Limb (tissue), 2 donors: ENCODE results near the gene COBL.

Source experiments
- DNase-seq, 2 donors: peaks; one replicate each; pipeline ENCODE4 v3.0.0-alpha.2; 2016; ENCODE audit errors: extremely low spot score in 2 of 2

Gene COBL

GRCh38 chr7:51306761-51307160 is 9.8 kb downstream of the COBL start:
- DNase-seq = no peak

DNA sequence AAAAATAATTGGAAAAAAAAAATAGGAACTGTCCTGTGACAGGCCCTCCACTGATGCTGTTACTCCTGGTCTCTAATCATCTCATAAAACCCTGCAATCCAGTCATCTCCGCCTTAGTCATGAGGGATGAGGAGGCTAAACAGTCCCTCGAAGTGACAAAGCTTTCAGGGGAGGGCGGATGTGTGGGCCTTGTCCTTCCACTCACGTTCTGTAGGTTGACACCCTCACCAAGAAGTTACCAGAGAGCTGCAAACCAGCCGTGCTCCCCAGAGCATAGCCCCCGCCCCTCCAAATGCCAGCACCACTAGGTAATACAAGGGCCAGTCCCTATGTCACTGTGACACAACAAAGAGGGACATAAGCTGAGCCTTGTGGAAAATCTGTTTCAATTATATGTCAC is 11.9 kb downstream of the COBL start:
- DNase-seq = no peak

DNA sequence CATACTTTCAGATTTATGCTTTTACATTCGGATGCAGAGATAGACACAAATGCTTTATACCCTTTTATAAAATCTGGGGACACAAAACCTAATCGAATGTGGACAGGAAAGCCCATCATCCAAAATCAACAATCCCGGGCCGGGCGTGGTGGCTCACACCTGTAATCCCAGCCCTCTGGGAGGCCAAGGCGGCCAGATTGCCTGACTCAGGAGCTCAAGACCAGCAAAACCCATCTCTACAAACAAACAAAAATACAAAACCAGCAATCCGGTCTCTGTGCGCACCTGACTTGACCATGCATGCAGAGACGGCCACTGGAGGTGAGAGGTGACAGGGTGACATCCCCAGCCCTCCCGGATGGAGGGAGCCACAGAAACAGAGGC is 13.5 kb downstream of the COBL start:
- DNase-seq = no peak

GRCh38 chr7:51301806-51302205 is 14.8 kb downstream of the COBL start:
- DNase-seq = no peak

- DNase-seq = no peak
Measured at GRCh38 chr7:51300762-51301674, 15.6 kb downstream of the COBL start.

DNA sequence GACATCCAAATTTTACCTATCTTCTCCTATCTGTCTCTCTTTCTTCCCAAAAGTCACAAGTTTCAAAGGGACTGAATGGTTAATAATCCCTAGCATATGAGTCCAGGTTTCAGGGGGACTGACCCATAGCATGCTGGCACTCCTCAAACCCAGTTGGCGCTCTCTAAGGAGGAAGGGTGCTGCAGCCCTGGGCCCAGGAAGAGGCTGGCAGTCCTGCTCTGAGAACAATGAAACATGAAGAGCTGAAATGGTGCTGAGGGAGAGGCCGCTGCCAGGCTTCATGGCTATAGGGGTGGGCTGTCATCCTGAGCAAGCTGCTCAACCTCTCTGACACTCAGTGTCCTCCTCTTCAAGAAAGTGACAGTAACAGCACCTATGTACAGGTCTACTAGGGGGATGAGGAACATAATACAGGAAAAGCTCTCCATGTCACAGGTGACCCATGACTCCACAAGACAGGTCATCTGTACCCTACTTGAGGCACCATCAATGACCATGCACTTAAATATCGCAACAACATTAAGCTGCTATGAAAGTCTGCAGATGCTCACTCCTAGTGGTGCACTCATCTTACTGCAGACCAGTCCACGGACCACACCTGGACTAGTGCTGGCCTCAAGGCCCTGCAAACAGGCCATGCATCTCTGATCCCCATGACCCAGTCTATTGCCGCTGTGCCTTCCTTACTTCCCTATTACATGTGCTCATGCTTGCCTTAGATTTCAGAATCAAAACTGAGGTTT is 17.0 kb downstream of the COBL start:
- DNase-seq = no peak

DNA sequence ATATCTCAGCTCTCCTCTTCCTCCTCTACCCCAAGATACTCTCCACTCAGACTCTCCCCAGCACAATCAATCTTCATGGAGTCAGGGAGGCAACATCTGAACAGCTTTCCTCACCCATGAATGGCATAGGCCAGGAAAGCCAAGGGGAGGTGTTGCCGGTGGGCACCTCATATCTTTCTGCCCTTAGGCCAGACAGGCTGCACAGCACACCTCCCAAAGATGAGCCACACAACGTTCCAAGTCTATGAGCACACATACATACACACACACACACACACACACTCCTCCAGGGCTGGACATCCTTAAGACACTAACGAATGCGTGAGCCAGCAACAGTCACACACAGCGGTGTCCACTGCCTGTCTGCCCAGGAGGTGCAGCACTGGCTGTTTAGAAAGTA is 17.7 kb downstream of the COBL start:
- no peak for DNase-seq

GRCh38 chr7:51297986-51298385 is 18.6 kb downstream of the COBL start:
- DNase-seq = no peak

GRCh38 chr7:51295440-51296245 is 21.0 kb downstream of the COBL start:
- DNase-seq = no peak

GRCh38 chr7:51292596-51292995 is 24.0 kb downstream of the COBL start:
- no peak for DNase-seq

GRCh38 chr7:51290702-51291540 is 25.7 kb downstream of the COBL start:
- no peak for DNase-seq

DNA sequence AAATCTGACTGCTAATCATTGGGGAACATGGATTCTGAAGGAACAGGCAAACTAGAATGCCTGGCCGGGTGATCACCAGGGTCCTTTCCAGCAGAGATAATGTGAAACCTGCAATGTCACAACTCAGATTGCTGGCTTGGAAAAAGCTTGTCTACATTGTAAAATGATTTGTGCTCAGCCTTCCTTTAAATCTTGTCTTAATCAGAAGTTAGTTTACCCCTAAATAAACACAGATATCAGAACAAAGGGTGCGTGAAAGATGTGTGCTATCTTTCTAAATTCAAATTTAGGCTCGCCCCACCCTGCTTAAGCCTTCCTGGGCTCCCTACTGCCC is 26.3 kb downstream of the COBL start:
- no peak for DNase-seq

DNA sequence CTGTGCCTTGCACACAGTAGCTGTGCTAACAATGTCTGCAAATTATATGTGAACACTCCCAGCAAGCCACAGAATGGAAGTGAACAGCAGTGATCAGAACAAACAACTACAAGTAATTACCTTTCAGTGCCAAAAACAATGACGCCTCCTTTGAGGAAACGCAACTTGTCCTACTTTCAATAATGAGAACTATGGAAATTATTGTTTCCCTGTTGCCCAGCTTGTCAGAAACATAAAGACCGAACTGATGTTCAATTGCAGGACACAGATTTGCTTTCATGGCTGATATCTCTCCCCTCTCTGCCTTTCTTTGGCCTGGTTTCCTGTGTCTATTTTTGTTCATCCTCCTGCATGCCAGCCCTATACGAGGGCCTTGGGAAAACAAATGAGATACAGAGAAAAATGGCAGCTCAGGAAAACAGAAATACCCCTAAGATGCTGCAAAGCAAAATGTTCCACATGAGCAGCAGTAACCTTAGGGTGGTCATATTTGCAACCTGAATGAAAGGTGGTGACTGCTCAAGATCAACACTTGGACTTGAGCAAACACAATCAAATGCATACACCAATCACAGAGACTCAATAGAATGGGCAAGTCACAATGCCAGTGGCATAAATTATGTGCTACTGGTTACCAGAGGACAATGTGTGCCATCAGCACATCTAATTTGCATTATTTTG is 26.8 kb downstream of the COBL start:
- no peak for DNase-seq

DNA sequence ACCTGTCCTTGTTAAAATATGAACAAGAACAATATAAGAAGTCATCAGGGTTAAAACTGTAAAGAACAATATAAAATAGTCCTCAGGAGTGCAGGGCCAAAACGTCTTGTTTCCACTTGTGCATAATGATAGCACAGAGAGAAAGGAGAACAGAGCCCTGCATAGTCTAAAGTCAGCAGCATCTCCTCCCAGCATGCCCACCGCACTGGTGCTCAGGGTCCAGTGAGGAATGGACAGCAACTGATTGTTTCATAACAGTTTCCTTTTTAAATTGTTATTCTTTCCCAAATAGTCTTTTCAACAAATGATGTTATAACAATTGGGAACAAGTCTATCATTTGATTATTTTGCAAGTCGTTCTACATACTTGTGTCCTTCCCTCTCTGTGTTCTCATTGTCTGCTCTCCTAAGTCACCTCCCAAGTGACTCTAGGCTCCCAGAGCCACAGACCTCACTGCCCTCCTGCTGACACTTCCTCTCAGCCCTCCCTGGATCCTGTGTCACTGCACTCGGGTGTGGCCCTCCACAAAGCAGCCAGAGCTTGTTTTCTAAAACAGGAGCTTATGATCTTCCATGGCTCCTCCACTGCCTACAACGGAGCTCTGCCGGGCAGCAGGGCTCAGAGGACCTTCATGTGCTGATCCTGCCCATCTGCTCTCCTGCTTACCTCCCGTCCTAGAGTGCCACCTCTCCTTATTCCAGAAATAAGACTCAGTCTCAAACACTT is 27.6 kb downstream of the COBL start:
- DNase-seq = no peak

- no peak for DNase-seq
Measured at GRCh38 chr7:51286401-51286800, 30.2 kb downstream of the COBL start.

DNA sequence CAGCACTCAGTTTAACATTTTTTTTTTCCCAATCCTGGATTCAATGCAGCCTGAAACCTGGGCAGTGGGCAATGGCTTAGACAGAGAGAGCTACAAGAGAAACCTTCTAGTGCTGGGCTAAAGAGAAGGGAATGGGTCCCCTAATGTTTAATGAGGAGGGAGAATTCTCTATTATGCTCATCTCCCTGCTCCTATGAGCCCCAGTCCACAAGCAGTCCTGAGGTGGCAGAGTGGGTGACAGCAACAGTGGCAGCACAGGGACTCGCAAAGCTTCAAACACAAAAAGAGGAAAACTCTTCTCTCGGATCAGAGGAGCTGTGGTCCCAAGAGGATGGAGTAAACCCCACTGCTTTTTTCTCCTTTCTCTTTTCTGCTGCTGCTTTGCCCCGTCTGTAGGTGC is 36.5 kb downstream of the COBL start:
- DNase-seq = no peak

DNA sequence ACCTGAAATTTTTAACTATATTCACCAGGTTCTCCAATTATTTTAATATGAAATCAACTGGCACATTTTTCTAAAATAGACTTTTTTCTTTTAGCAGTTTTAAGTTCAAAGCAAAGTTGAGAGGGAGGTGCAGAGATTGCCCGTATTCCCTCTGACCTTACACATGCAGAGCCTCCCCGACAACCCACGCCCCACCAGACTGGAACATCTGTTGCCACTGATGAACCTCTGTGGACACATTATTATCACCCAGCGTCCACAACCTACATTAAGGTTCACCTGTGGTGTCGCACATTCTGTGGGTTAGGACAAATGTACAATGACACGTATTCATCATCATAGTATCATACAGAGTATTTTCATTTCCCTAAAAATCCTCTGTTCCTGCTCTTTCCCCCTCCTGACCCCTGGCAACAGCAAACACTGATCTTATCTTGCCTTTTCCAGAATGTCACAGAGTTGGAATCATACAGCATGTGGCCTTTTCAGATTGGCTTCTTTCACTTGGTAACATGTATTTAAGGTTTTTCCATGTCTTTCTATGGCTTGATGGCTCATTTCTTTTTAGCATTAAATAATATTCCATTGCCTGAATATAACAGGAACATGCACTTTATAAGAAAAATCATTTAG is 37.1 kb downstream of the COBL start:
- DNase-seq = no peak

- peak in 1 of 2 donors; percentile 47 for DNase-seq
Measured at GRCh38 chr7:51278797-51279196, 37.8 kb downstream of the COBL start.

GRCh38 chr7:51276967-51277366 is 39.6 kb downstream of the COBL start:
- DNase-seq = no peak
